Neural progenitor cell (in vitro differentiated cells): ENCODE measurements around the gene CAPN12. TPM values are rescaled to one million over a fixed set of nuclear protein-coding genes. Genes with fewer than 3 reads are reported as not detected.

ENCODE experiments used
- DNase-seq: peaks from one replicate; pipeline ENCODE4 v3.0.0-alpha.2; 2016; ENCODE audit warnings: low spot score
- H2AFZ ChIP-seq: fragments of 200-600 bp; sonication (generic); replicated peaks from 2 replicates; pipeline ENCODE4 v1.6.1; 2016; ENCODE audit warnings: antibody characterized with exemption
- H3F3A ChIP-seq: fragments of 200-600 bp; sonication (generic); 2 replicates; pipeline ENCODE4 v1.6.1; 2016; ENCODE audit warnings: antibody characterized with exemption, low read depth
- H3K27ac ChIP-seq: fragments of 200-600 bp; sonication (generic); 2 replicates; pipeline ENCODE4 v1.5.1; 2016; ENCODE audit warnings: mild to moderate bottlenecking
- H3K27me3 ChIP-seq: fragments of 200-600 bp; sonication (generic); 2 replicates; pipeline ENCODE4 v1.6.1; 2016; ENCODE audit warnings: mild to moderate bottlenecking, moderate library complexity
- H3K36me3 ChIP-seq: fragments of 200-600 bp; sonication (generic); 2 replicates; pipeline ENCODE4 v1.5.1; 2016
- H3K4me1 ChIP-seq: fragments of 200-600 bp; sonication (generic); 2 replicates; pipeline ENCODE4 v1.6.1; 2016; ENCODE audit warnings: mixed run types
- H3K4me2 ChIP-seq: fragments of 200-600 bp; sonication (generic); 2 replicates; pipeline ENCODE4 v1.6.1; 2016
- H3K4me3 ChIP-seq: fragments of 200-600 bp; sonication (generic); 2 replicates; pipeline ENCODE4 v1.5.1; 2016
- H3K79me2 ChIP-seq: fragments of 200-600 bp; sonication (generic); 2 replicates; pipeline ENCODE4 v1.6.1; 2016; ENCODE audit warnings: low read depth
- H3K9ac ChIP-seq: fragments of 200-600 bp; sonication (generic); 2 replicates; pipeline ENCODE4 v1.6.1; 2016
- H3K9me3 ChIP-seq: fragments of 200-600 bp; sonication (generic); 2 replicates; pipeline ENCODE4 v1.5.1; 2016; ENCODE audit warnings: low read depth
- H4K20me1 ChIP-seq: fragments of 200-600 bp; sonication (generic); 2 replicates; pipeline ENCODE4 v1.6.1; 2016; ENCODE audit warnings: low read depth
- H3K27ac Mint-ChIP-seq: 3 replicates; pipeline ENCODE4 v1.8.0; 2021; ENCODE audit warnings: mixed read lengths
- H3K27me3 Mint-ChIP-seq: 2 replicates; pipeline ENCODE4 v1.8.0; 2022; ENCODE audit warnings: low read depth, mild to moderate bottlenecking, inconsistent platforms, moderate library complexity, mixed read lengths; ENCODE audit not compliant: insufficient read depth
- H3K36me3 Mint-ChIP-seq: 3 replicates; pipeline ENCODE4 v1.8.0; 2021; ENCODE audit warnings: mixed read lengths
- H3K4me1 Mint-ChIP-seq: 3 replicates; pipeline ENCODE4 v1.8.0; 2021; ENCODE audit warnings: mixed read lengths
- H3K4me3 Mint-ChIP-seq: 3 replicates; pipeline ENCODE4 v1.8.0; 2021; ENCODE audit warnings: mild to moderate bottlenecking, moderate library complexity, mixed read lengths
- H3K9me3 Mint-ChIP-seq: 3 replicates; pipeline ENCODE4 v1.8.0; 2020; ENCODE audit warnings: mixed read lengths
- CTCF ChIP-seq: fragments of 200-600 bp; sonication (generic); IDR thresholded peaks from 2 replicates; pipeline ENCODE4 v1.5.1; 2017; ENCODE audit warnings: antibody characterized with exemption, mild to moderate bottlenecking
- EZH2 ChIP-seq: fragments of 200-600 bp; sonication (generic); IDR thresholded peaks from 2 replicates; pipeline ENCODE4 v1.6.1; 2017; ENCODE audit warnings: antibody characterized with exemption, mild to moderate bottlenecking, moderate library complexity
- EZH2phosphoT487 ChIP-seq: fragments of 200-600 bp; sonication (generic); IDR thresholded peaks from 2 replicates; pipeline ENCODE4 v1.6.1; 2017; ENCODE audit warnings: antibody characterized with exemption
- total RNA-seq: library from RNA; depleted of rRNA; stranded (reverse); fragments of >200 nt; gene quantifications from 2 replicates; pipeline ENCODE4 v1.2.3, GENCODE V29; 2015; ENCODE audit warnings: low replicate concordance

CAPN12 gene
- total RNA-seq, 1 donor from 2014 or later: 1.0 TPM

GRCh38 chr19:38691938-38692457 lies 52.3 kb downstream of the CAPN12 start:
- Mint-ChIP-seq H3K27me3 (peaks cover 6% of the 10 kb centered on the region), H3K4me1 (peaks cover 60% of the 10 kb centered on the region), H3K4me3 (no peak overlapping the region), H3K27ac (peak overlapping the region; percentile 50), H3K36me3 (peaks cover 15% of the 10 kb centered on the region), H3K9me3 (peaks cover 2% of the 10 kb centered on the region)
- no peaks in the 10 kb centered on the region for H3K9me3 ChIP-seq
- H3K79me2 ChIP-seq: peaks cover 88% of the 10 kb centered on the region
- peaks cover 73% of the 10 kb centered on the region for H4K20me1 ChIP-seq
- TF ChIP-seq EZH2phosphoT487 (no peak), CTCF (no peak)
- no peaks in the 10 kb centered on the region for H3K36me3 ChIP-seq
- H3K27ac ChIP-seq: peak overlapping the region; percentile 99
- H3K4me1 ChIP-seq: peaks cover 30% of the 10 kb centered on the region
- no peak overlapping the region for H2AFZ ChIP-seq
- H3K27me3 ChIP-seq: no peaks in the 10 kb centered on the region
- DNase-seq: no peak
- peak overlapping the region; percentile 14 for H3K9ac ChIP-seq
- peak overlapping the region; percentile 62 for H3K4me2 ChIP-seq
- no peak overlapping the region for H3K4me3 ChIP-seq
- H3F3A ChIP-seq: peaks cover 30% of the 10 kb centered on the region

DNA sequence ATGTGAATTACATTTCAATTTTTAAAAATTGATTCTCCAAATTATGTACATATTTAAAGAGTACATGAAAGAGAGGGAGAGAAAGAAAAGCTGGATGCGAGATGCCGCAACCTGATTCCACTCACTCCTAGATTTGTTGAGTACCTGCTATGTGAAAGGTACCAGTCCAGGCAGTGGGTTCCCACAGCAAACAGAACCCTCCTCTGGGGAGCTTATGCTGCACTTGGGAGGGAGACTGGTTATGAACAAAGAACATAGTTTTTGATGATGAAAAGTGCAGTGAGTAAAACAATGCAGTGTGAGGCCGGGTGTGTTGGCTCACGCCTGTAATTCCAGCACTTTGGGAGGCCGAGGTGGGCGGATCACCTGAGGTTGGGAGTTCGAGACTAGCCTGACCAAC lies 53.4 kb downstream of the CAPN12 start:
- Mint-ChIP-seq H3K27me3 (peaks cover 6% of the 10 kb centered on the region), H3K4me3 (no peak overlapping the region), H3K9me3 (peaks cover 2% of the 10 kb centered on the region), H3K36me3 (peaks cover 10% of the 10 kb centered on the region), H3K4me1 (peaks cover 58% of the 10 kb centered on the region), H3K27ac (peak overlapping the region; percentile 50)
- Histone ChIP-seq H3K9ac (no peak overlapping the region), H3K4me3 (no peak overlapping the region), H4K20me1 (peaks cover 84% of the 10 kb centered on the region), H3K4me2 (no peak overlapping the region), H3K36me3 (no peaks in the 10 kb centered on the region), H3F3A (peaks cover 38% of the 10 kb centered on the region), H2AFZ (no peak overlapping the region), H3K79me2 (peaks cover 88% of the 10 kb centered on the region), H3K27me3 (no peaks in the 10 kb centered on the region), H3K9me3 (no peaks in the 10 kb centered on the region), H3K27ac (no peak overlapping the region), H3K4me1 (peaks cover 39% of the 10 kb centered on the region)
- TF ChIP-seq EZH2 (no peak), CTCF (no peak), EZH2phosphoT487 (no peak)
- no peak for DNase-seq

DNA sequence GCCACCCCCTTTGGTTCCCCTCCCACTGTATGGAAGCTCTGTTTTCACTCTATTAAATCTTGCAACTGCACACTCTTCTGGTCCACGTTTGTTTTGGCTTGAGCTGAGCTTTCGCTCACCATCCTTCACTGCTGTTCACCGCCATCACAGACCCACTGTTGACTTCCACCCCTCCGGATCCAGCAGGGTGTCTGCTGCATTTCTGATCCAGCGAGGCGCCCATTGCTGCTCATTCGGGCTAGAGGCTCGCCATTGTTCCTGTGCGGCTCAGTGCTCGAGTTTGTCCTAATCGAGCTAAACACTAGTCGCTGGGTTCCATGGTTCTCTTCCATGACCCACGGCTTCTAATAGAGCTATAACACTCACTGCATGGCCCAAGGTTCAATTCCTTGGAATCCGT lies 54.1 kb downstream of the CAPN12 start:
- H3K4me1 ChIP-seq: peaks cover 45% of the 10 kb centered on the region
- Mint-ChIP-seq H3K27me3 (peaks cover 6% of the 10 kb centered on the region), H3K36me3 (peaks cover 10% of the 10 kb centered on the region), H3K9me3 (peaks cover 2% of the 10 kb centered on the region), H3K4me3 (no peak overlapping the region), H3K4me1 (peaks cover 60% of the 10 kb centered on the region), H3K27ac (peak overlapping the region; percentile 33)
- peaks cover 88% of the 10 kb centered on the region for H3K79me2 ChIP-seq
- no peak overlapping the region for H3K4me2 ChIP-seq
- no peaks in the 10 kb centered on the region for H3K36me3 ChIP-seq
- H3K27ac ChIP-seq: no peak overlapping the region
- no peaks in the 10 kb centered on the region for H3K27me3 ChIP-seq
- H2AFZ ChIP-seq: no peak overlapping the region
- DNase-seq: no peak
- TF ChIP-seq EZH2 (no peak), CTCF (no peak), EZH2phosphoT487 (no peak)
- no peak overlapping the region for H3K9ac ChIP-seq
- no peaks in the 10 kb centered on the region for H3K9me3 ChIP-seq
- peaks cover 87% of the 10 kb centered on the region for H4K20me1 ChIP-seq
- H3K4me3 ChIP-seq: no peak overlapping the region
- peaks cover 45% of the 10 kb centered on the region for H3F3A ChIP-seq
